IPS-15b (cell line): ENCODE data around the gene EPS15.
"Not testable (repeated sequence)": the region's sequence is repeated elsewhere in the genome, so short reads cannot be mapped to it uniquely, and the experiment has no call there.

Experiments
- H3K27me3 ChIP-seq: one replicate; pipeline ENCODE4 v1.6.1; 2013; ENCODE audit warnings: low read length; ENCODE audit not compliant: control insufficient read depth, insufficient read depth
- H3K36me3 ChIP-seq: one replicate; pipeline ENCODE4 v1.6.1; 2013; ENCODE audit warnings: low read length; ENCODE audit not compliant: control insufficient read depth, insufficient read depth
- H3K4me1 ChIP-seq: one replicate; pipeline ENCODE4 v1.6.1; 2013; ENCODE audit warnings: mild to moderate bottlenecking, low read length; ENCODE audit not compliant: control insufficient read depth, insufficient read depth
- H3K4me3 ChIP-seq: one replicate; pipeline ENCODE4 v1.5.1; 2013; ENCODE audit warnings: low read depth, low read length
- H3K9ac ChIP-seq: one replicate; pipeline ENCODE4 v1.6.1; 2013; ENCODE audit warnings: low read depth, mild to moderate bottlenecking, low read length
- H3K9me3 ChIP-seq: one replicate; pipeline ENCODE4 v1.6.1; 2013; ENCODE audit warnings: mild to moderate bottlenecking, low read length; ENCODE audit not compliant: control insufficient read depth, insufficient read depth

Gene EPS15

DNA sequence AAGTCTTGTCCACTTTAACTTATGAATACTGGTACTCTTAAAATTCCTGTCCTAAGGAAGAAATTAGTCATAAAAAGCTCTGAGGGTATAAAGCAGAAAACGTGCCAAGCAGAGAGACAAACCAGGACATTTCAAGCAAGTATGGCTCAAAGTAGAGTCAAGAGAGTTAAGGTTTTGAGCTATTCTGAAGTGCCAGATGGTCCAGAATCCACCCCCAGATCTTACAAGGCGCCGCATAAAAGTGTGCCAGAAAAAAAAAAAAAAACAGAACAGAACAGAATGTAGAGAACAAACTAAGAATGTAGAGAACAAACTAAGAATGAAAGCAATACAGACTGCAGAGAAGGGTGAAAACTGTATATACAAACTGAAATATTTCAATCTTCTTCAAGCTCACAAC, 12.5 kb downstream of the EPS15 start:
- Histone ChIP-seq H3K9me3 (no peaks in the 10 kb centered on the region), H3K36me3 (no peaks in the 10 kb centered on the region), H3K27me3 (no peaks in the 10 kb centered on the region), H3K4me3 (no peak overlapping the region), H3K4me1 (no peaks in the 10 kb centered on the region), H3K9ac (no peak overlapping the region)

DNA sequence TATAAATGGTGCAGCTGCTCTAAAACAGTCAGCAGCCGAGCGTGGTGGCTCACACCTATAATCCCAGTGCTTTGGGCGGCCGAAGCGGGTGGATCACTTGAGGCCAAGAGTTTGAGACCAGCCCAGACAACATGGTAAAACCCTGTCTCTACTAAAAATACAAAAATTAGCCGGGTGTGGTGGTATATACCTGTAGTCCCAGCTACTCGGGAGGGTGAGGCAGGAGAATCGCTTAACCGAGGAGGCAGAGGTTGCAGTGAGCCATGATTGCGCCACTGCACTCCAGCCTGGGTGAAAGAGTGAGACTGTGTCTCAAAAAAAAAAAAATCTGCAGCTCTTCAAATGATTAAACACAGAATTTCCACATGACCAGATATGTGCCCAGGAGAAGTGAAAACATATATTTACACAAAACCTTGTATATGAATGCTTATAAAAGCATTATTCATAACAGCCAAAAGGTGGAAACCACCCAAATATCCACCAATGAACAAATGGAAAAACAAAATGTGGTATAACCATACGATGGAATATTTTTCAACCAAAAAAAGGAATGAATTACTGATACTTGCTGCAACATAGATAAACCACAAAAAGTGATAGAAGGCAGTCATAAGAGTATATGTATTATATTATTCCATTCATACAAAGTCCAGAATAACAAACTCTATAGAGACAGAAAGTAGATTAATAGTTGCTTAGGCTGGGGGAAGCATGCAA, 14.1 kb downstream of the EPS15 start:
- Histone ChIP-seq H3K4me3 (no peak overlapping the region), H3K36me3 (no peaks in the 10 kb centered on the region), H3K9ac (no peak overlapping the region), H3K9me3 (no peaks in the 10 kb centered on the region), H3K4me1 (no peaks in the 10 kb centered on the region), H3K27me3 (no peaks in the 10 kb centered on the region)

DNA sequence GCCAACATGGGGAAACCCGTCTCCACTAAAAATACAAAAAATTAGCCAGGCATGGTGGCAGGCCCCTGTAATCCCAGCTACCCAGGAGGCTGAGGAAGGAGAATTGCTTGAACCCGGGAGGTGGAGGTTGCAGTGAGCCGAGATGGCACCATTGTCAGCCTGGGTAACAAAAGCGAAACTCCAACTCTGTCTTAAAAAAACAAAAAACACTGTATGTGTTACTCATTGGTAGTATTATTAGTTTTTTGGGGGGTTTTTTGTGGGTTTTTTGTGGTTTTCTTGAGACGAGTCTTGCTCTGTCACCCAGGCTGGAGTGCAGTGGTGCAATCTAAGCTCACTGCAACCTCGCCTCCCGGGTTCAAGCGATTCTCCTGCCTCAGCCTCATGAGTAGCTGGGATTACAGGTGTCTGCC, 17.8 kb downstream of the EPS15 start:
- H3K9ac ChIP-seq, H3K4me1 ChIP-seq, H3K9me3 ChIP-seq, H3K4me3 ChIP-seq, H3K27me3 ChIP-seq, H3K36me3 ChIP-seq: not testable (repeated sequence)

DNA sequence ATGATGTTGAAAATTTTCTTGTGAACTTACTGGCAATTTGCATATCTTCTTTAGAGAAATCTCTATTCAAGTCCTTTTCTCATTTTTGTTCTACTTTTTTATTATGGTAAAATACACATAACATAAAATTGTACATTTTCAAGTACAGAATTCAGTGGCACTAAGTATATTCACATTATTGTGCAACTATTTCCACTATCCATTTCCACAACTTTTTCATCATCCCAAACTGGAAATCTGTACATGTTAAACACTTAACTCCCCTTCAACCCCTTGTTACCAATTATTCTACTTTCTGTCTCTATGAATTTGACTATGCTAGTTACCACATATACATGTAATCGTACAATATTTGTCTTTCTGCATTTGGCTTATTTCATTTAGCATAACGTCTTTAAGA, 19.4 kb downstream of the EPS15 start:
- Histone ChIP-seq H3K4me3 (no peak overlapping the region), H3K4me1 (no peaks in the 10 kb centered on the region), H3K36me3 (no peaks in the 10 kb centered on the region), H3K9me3 (no peaks in the 10 kb centered on the region), H3K9ac (no peak overlapping the region), H3K27me3 (no peaks in the 10 kb centered on the region)

DNA sequence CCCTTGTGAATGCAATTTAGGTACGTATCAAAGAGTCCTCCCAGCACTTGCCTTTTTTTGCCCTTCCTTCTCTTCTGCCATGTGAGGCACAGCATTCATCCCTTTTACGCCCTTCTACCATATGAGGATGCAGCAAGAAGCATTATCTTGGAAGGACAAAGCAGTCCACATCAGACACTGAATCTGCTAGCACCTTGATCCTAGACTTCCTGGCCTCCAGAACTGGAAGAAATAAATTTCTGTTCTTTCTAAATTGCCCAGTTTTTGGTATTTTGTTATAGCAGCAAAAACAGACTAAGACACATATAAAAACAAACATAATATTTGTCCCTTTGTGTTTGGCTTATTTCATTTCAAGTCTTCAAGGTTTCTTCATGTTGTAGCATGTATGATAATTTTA, 20.1 kb downstream of the EPS15 start:
- Histone ChIP-seq H3K36me3 (no peaks in the 10 kb centered on the region), H3K9me3 (no peaks in the 10 kb centered on the region), H3K27me3 (no peaks in the 10 kb centered on the region), H3K4me3 (no peak overlapping the region), H3K9ac (no peak overlapping the region), H3K4me1 (no peaks in the 10 kb centered on the region)

DNA sequence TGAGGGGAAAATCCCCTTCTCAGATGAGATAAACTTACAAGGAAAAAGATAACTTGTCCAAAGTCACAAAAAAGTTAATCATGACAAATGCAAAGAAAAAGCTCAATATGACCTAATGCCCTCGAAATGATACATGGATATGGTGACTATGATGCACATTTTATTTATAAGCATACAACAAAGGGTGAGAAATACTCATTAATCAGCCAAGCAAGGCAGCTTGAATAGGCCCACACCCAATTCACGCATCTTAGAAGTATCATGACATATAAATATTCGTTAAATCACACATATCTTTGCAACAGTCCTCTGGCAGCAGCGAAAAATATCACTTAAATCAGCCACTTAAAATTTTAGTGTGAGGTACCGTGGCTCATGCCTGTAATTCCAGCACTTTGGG, 21.7 kb downstream of the EPS15 start:
- Histone ChIP-seq H3K4me3 (no peak overlapping the region), H3K4me1 (no peaks in the 10 kb centered on the region), H3K9me3 (no peaks in the 10 kb centered on the region), H3K9ac (no peak overlapping the region), H3K36me3 (no peaks in the 10 kb centered on the region), H3K27me3 (no peaks in the 10 kb centered on the region)

DNA sequence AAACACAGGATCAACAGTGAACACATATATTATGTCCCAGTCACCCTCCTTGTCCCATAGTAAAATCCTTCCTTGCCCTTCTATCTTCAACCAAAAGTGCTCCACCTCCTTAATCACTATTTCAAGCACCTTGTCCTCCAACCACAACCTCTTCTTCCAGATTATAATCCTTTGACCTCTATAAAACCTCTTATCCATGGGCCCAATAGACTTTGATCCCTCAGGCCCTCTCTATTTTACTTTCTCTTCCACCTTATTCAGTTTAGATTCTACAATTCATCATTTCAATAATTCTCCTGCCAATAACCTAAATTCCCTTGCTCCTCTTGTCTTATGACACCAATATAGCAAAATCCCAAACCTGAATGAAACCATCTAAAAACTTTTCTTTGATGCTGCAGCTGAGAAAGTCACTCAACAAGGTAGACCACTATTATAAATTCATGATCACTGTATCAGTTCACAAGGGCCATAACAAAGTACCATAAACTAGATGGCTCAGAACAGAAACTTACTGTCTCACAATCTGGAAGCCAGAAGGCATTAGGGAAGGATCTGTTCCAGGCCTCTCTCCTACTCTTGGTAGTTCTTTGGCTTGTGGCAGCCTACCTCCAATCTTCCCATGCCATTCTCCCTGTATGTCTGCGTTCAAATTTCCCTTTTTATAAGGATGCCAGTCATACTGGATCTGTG, 24.8 kb downstream of the EPS15 start:
- Histone ChIP-seq H3K4me3 (no peak overlapping the region), H3K9me3 (no peaks in the 10 kb centered on the region), H3K36me3 (no peaks in the 10 kb centered on the region), H3K9ac (no peak overlapping the region), H3K4me1 (no peaks in the 10 kb centered on the region), H3K27me3 (no peaks in the 10 kb centered on the region)

DNA sequence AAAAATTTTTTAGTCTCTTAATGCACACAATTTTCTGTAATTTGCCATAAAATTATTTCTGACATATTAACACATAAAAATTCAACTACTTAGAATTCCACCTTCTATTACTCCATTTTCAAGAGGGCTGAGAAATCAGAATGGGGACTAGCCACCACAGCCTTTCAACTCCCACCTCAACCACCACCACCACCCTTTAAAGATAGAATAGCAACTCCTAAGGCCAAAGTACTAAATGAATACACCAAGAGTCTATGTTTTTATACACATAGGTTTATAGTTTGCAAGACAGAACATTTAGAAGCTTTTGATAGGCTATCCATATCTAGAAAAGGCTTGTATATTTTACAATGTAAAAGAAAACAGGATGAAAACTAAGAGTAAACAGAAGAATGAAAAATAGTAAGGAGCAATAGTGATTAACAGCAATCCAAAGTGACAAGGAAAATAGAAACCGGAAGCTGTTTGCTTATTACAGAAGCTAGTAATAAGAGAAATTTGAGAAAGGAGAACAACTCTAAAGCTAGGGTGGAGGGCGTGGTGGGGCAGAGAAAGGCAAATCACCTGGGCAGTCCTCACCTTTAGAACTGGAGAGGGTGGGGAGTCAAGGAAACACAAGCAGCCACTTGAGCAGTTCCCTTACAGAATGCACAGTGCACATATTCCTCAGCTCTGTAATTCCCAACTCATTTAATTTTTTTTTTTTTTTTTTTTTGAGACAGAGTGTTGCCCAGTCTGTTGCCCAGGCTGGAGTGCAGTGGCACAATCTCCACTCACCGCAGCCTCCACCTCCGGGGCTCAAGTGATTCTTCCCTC, 27.7 kb downstream of the EPS15 start:
- Histone ChIP-seq H3K27me3 (no peaks in the 10 kb centered on the region), H3K4me1 (no peaks in the 10 kb centered on the region), H3K9ac (no peak overlapping the region), H3K4me3 (no peak overlapping the region), H3K36me3 (no peaks in the 10 kb centered on the region), H3K9me3 (no peaks in the 10 kb centered on the region)

DNA sequence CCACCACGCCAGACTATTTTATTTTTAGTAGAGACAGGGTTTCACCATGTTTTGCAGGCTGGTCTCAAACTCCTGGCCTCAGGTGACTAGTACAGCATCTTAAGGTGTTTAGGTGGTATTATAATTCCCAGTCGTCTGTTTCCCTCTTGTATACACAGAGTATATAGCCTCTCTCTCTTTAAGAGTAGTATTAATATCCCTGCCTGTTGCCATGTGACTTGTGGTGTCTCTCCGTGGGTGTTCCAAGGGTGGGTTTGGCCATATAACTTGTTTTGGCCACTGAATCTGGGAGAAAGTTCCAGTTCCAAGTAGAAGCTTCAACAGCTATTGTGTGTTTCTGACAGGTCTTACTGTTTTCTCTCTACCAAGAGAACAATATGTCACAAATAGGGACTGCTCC, 29.6 kb downstream of the EPS15 start:
- Histone ChIP-seq H3K36me3 (no peaks in the 10 kb centered on the region), H3K4me1 (no peaks in the 10 kb centered on the region), H3K4me3 (no peak overlapping the region), H3K27me3 (no peaks in the 10 kb centered on the region), H3K9me3 (no peaks in the 10 kb centered on the region), H3K9ac (no peak overlapping the region)

DNA sequence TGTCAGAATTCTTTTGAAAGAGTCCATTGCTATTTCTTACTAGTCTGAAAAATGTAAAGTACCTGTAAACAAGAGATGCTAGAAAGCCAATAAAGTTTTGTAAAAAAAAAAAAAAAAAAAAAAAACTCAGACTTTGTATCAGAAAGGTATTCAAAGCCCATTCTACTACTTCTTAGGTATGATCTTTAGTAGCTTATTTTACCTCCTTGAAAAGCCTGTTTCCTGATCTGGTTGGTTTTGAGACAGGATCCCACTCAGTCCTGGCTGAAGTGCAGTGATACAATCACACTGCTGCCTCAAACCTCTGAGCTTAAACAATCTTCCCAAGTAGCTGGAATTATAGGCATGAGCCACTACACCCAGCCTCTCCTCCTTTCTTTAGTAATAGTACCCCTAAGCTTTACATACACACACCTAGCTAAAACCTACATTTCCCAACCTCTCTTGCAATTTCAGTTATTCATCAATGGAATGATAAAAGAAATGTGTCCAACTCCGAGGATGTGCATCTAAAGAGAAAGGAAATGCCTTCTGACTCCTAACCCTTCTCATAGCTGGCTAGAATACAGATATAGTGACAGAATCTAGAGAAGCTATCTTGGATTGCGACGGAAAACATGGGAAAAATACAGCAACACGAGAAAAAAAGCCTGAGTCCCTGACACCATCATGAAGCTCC, 30.6 kb downstream of the EPS15 start:
- Histone ChIP-seq H3K9ac (no peak overlapping the region), H3K36me3 (no peaks in the 10 kb centered on the region), H3K9me3 (no peaks in the 10 kb centered on the region), H3K4me1 (no peaks in the 10 kb centered on the region), H3K27me3 (no peaks in the 10 kb centered on the region), H3K4me3 (no peak overlapping the region)

DNA sequence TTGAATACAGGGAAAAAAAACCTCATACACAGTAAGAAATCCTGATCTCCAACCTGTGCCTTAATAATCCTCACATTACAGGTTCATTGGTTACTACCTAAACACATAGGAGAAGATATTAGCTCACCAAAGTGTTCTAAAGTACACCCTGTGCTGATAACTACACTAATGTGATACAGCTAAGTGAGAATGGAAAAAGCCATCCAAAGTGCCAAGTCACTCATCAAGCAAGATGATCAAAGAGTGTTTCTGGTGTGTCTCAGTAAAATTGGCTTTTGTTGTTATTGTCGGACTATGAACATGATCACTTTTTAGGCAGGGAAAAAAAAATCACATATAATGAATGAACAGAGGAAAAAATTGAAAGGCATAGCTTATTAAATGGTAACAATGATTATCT, 31.4 kb downstream of the EPS15 start:
- H3K9ac ChIP-seq = no peak overlapping the region
- H3K36me3 ChIP-seq = no peaks in the 10 kb centered on the region
- H3K4me3 ChIP-seq = no peak overlapping the region
- no peaks in the 10 kb centered on the region for H3K9me3 ChIP-seq
- no peaks in the 10 kb centered on the region for H3K4me1 ChIP-seq
- H3K27me3 ChIP-seq = no peaks in the 10 kb centered on the region
